H7 (cell line): ENCODE measurements around the gene PRRC2B. TPM values are rescaled to one million over a fixed set of nuclear protein-coding genes. Genes with fewer than 3 reads are reported as not detected.

Experiments
- DNase-seq: peaks from one replicate; pipeline ENCODE4 v3.0.0; 2012
- H3K27me3 ChIP-seq: 2 replicates; pipeline ENCODE4 v1.6.0; 2011; ENCODE audit warnings: mild to moderate bottlenecking, low read length; ENCODE audit not compliant: control insufficient read depth, insufficient read depth
- H3K36me3 ChIP-seq: replicated peaks from 2 replicates; pipeline ENCODE4 v1.5.1; 2011; ENCODE audit warnings: low read length; ENCODE audit not compliant: control insufficient read depth, insufficient read depth
- H3K4me3 ChIP-seq: 2 replicates; pipeline ENCODE4 v1.5.1; 2011; ENCODE audit warnings: low read depth, mild to moderate bottlenecking, control low read depth, low read length, moderate library complexity; ENCODE audit not compliant: insufficient read depth
- total RNA-seq: library from RNA; depleted of rRNA; stranded (reverse); fragments of >200 nt; shearing (Covaris generic); gene quantifications from 2 replicates; pipeline ENCODE4 v1.2.3, GENCODE V29; 2014

PRRC2B gene
- total RNA-seq, 1 experiment from 2014 or later, result 77.4 TPM

- H3K36me3 ChIP-seq, result peaks cover 71% of the 10 kb centered on the region
- no peaks in the 10 kb centered on the region for H3K27me3 ChIP-seq
- DNase-seq, result peak; percentile 14
Measured at GRCh38 chr9:131473198-131473885, 79.5 kb downstream of the PRRC2B start.

GRCh38 chr9:131473891-131474290 is 80.0 kb downstream of the PRRC2B start:
- Histone ChIP-seq H3K27me3 (no peaks in the 10 kb centered on the region), H3K36me3 (peaks cover 72% of the 10 kb centered on the region)
- peak; percentile 38 for DNase-seq

More at GRCh38 chr9:131473198-131473885, 79.5 kb downstream of the PRRC2B start:
- H3K4me3 ChIP-seq, result no peak overlapping the region

GRCh38 chr9:131474711-131475110 is 80.8 kb downstream of the PRRC2B start:
- Histone ChIP-seq H3K36me3 (peaks cover 74% of the 10 kb centered on the region), H3K27me3 (no peaks in the 10 kb centered on the region), H3K4me3 (no peak overlapping the region)
- no peak for DNase-seq

More at GRCh38 chr9:131473891-131474290, 80.0 kb downstream of the PRRC2B start:
- H3K4me3 ChIP-seq, result no peak overlapping the region

GRCh38 chr9:131475111-131475955 is 81.4 kb downstream of the PRRC2B start:
- H3K27me3 ChIP-seq, result no peaks in the 10 kb centered on the region
- H3K36me3 ChIP-seq, result peaks cover 73% of the 10 kb centered on the region
- H3K4me3 ChIP-seq, result no peak overlapping the region
- DNase-seq, result no peak

- no peak overlapping the region for H3K4me3 ChIP-seq
- H3K27me3 ChIP-seq, result no peaks in the 10 kb centered on the region
- DNase-seq, result peak; percentile 83
- H3K36me3 ChIP-seq, result peaks cover 68% of the 10 kb centered on the region
Measured at GRCh38 chr9:131475956-131476776, 82.3 kb downstream of the PRRC2B start.

- DNase-seq, result no peak
- Histone ChIP-seq H3K4me3 (no peak overlapping the region), H3K36me3 (peaks cover 70% of the 10 kb centered on the region)
Measured at GRCh38 chr9:131476777-131477345, 83.0 kb downstream of the PRRC2B start.

GRCh38 chr9:131477367-131477766 is 83.5 kb downstream of the PRRC2B start:
- Histone ChIP-seq H3K27me3 (no peaks in the 10 kb centered on the region), H3K4me3 (no peak overlapping the region), H3K36me3 (peaks cover 73% of the 10 kb centered on the region)
- no peak for DNase-seq

More at GRCh38 chr9:131476777-131477345, 83.0 kb downstream of the PRRC2B start:
- no peaks in the 10 kb centered on the region for H3K27me3 ChIP-seq

- Histone ChIP-seq H3K27me3 (no peaks in the 10 kb centered on the region), H3K36me3 (peaks cover 72% of the 10 kb centered on the region)
Measured at GRCh38 chr9:131477816-131478419, 84.0 kb downstream of the PRRC2B start.

GRCh38 chr9:131478421-131478868 is 84.6 kb downstream of the PRRC2B start:
- DNase-seq, result peak; percentile 94
- peaks cover 72% of the 10 kb centered on the region for H3K36me3 ChIP-seq
- no peaks in the 10 kb centered on the region for H3K27me3 ChIP-seq
- no peak overlapping the region for H3K4me3 ChIP-seq

More at GRCh38 chr9:131477816-131478419, 84.0 kb downstream of the PRRC2B start:
- no peak overlapping the region for H3K4me3 ChIP-seq
- no peak for DNase-seq

GRCh38 chr9:131478911-131479310 is 85.0 kb downstream of the PRRC2B start:
- H3K4me3 ChIP-seq, result no peak overlapping the region
- DNase-seq, result no peak
- H3K36me3 ChIP-seq, result peaks cover 72% of the 10 kb centered on the region
- H3K27me3 ChIP-seq, result no peaks in the 10 kb centered on the region

- Histone ChIP-seq H3K27me3 (no peaks in the 10 kb centered on the region), H3K36me3 (peaks cover 76% of the 10 kb centered on the region), H3K4me3 (no peak overlapping the region)
- DNase-seq, result no peak
Measured at GRCh38 chr9:131480258-131480657, 86.4 kb downstream of the PRRC2B start.

- Histone ChIP-seq H3K27me3 (no peaks in the 10 kb centered on the region), H3K36me3 (peaks cover 78% of the 10 kb centered on the region), H3K4me3 (no peak overlapping the region)
- no peak for DNase-seq
Measured at GRCh38 chr9:131481441-131482342, 87.8 kb downstream of the PRRC2B start.
